ENCODE results near the gene DENND1A. TPM values are rescaled to one million over a fixed set of nuclear protein-coding genes. Genes with fewer than 3 reads are reported as not detected.

DENND1A gene
- total RNA-seq, 1 experiment from 2014 or later, result 19.7 TPM

- in situ Hi-C loops (cut with HindIII; ENCODE audit: low pct_unique_long_range_greater_than_20kb, low sequenced_read_pairs) (no loop called here), intact Hi-C loops (cut with micrococcal nuclease; ENCODE audit: unreplicated experiment) (no loop called here)
- no peak for ATAC-seq
- no peaks in the 10 kb centered on the region for H3K9me3 ChIP-seq (ENCODE audit: control insufficient read depth, insufficient read depth, low read depth, low read length)
- no TSS peak for BruUV-seq (replicated peaks)
- no peak overlapping the region for H3K4me3 ChIP-seq (ENCODE audit: low read depth in 2 of 2, low read length in 2 of 2)
- no peak for DNase-seq (ENCODE audit: low read depth, low spot score)
- H3K27me3 ChIP-seq (ENCODE audit: control insufficient read depth, insufficient read depth, low read length), result no peaks in the 10 kb centered on the region
- TF ChIP-seq SIN3A (IDR thresholded peaks at IDR 0.05; ENCODE audit: borderline replicate concordance, insufficient read depth, low read depth, low read length) (no peak), TCF7L2 (IDR thresholded peaks at IDR 0.05; ENCODE audit: low read depth, low read length) (no peak), CTCF (IDR thresholded peaks at IDR 0.05) (no peak), REST (IDR thresholded peaks at IDR 0.05; ENCODE audit: insufficient read depth in 1 of 2, low read depth in 2 of 2, low read length in 1 of 2) (no peak), POLR2AphosphoS5 (IDR thresholded peaks at IDR 0.05; ENCODE audit: low read depth, low read length) (no peak)
- H3K4me1 ChIP-seq (ENCODE audit: control insufficient read depth, insufficient read depth, low read length), result no peaks in the 10 kb centered on the region
- H3K27ac ChIP-seq (ENCODE audit: low read length), result no peak overlapping the region
- ChIA-PET CTCF (no interaction called here), POLR2A (no interaction called here)
- no peaks in the 10 kb centered on the region for H3K36me3 ChIP-seq (ENCODE audit: control insufficient read depth, insufficient read depth, low read length)
Measured at GRCh38 chr9:123649909-123650308, 280.0 kb downstream of the DENND1A start.

GRCh38 chr9:123647145-123647544 is 282.8 kb downstream of the DENND1A start:
- no peaks in the 10 kb centered on the region for H3K9me3 ChIP-seq (ENCODE audit: control insufficient read depth, insufficient read depth, low read depth, low read length)
- no peaks in the 10 kb centered on the region for H3K36me3 ChIP-seq (ENCODE audit: control insufficient read depth, insufficient read depth, low read length)
- intact Hi-C loops (cut with micrococcal nuclease; ENCODE audit: unreplicated experiment) (no loop called here), in situ Hi-C loops (cut with HindIII; ENCODE audit: low pct_unique_long_range_greater_than_20kb, low sequenced_read_pairs) (no loop called here)
- no peaks in the 10 kb centered on the region for H3K4me1 ChIP-seq (ENCODE audit: control insufficient read depth, insufficient read depth, low read length)
- ChIA-PET POLR2A (no interaction called here), CTCF (no interaction called here)
- DNase-seq (ENCODE audit: low read depth, low spot score), result no peak
- BruUV-seq (replicated peaks), result no TSS peak
- ATAC-seq, result no peak
- no peak overlapping the region for H3K27ac ChIP-seq (ENCODE audit: low read length)
- H3K4me3 ChIP-seq (ENCODE audit: low read depth in 2 of 2, low read length in 2 of 2), result no peak overlapping the region
- no peak for TF ChIP-seq CTCF (IDR thresholded peaks at IDR 0.05)
- TF ChIP-seq SIN3A (IDR thresholded peaks at IDR 0.05; ENCODE audit: borderline replicate concordance, insufficient read depth, low read depth, low read length), result no peak
- no peak for TF ChIP-seq REST (IDR thresholded peaks at IDR 0.05; ENCODE audit: insufficient read depth in 1 of 2, low read depth in 2 of 2, low read length in 1 of 2)
- TF ChIP-seq TCF7L2 (IDR thresholded peaks at IDR 0.05; ENCODE audit: low read depth, low read length), result no peak
- TF ChIP-seq POLR2AphosphoS5 (IDR thresholded peaks at IDR 0.05; ENCODE audit: low read depth, low read length), result no peak
- H3K27me3 ChIP-seq (ENCODE audit: control insufficient read depth, insufficient read depth, low read length), result no peaks in the 10 kb centered on the region
